DND-41 (cell line): ENCODE results near the gene SAXO1.

Experiments used
- EZH2 ChIP-seq: IDR thresholded peaks from 3 replicates; pipeline ENCODE4 v1.6.1; 2012; ENCODE audit warnings: borderline replicate concordance, low read depth, mild to moderate bottlenecking, moderate library complexity, low read length, inconsistent platforms; ENCODE audit not compliant: severe bottlenecking
- TF ChIP-seq, protein P1 (sequence below): IDR thresholded peaks from 2 replicates; pipeline ENCODE4 v1.5.1; 2012; ENCODE audit warnings: borderline replicate concordance, low read length, moderate library complexity, mild to moderate bottlenecking; ENCODE audit not compliant: poor library complexity, severe bottlenecking; ENCODE audit errors: extremely low read depth

DNA sequence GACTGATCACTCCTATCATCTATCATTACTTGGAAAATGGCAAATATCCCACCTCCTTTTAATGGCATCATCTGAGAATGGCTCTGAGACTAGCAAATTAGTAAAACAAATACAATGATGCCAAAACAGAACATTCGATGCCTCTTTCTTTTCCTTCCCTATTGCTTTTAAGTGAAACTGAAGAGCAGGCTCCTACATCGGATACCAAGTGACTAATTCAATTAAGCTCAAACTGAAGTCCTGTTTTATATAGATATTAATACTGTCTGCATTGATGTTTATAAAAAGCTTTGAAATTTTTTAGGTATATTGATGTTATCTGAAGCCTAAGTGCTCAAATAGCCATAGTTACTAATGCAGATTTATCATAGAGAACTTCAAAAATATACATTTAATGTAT is 43.9 kb downstream of the SAXO1 start:
- TF ChIP-seq, protein P1, sequence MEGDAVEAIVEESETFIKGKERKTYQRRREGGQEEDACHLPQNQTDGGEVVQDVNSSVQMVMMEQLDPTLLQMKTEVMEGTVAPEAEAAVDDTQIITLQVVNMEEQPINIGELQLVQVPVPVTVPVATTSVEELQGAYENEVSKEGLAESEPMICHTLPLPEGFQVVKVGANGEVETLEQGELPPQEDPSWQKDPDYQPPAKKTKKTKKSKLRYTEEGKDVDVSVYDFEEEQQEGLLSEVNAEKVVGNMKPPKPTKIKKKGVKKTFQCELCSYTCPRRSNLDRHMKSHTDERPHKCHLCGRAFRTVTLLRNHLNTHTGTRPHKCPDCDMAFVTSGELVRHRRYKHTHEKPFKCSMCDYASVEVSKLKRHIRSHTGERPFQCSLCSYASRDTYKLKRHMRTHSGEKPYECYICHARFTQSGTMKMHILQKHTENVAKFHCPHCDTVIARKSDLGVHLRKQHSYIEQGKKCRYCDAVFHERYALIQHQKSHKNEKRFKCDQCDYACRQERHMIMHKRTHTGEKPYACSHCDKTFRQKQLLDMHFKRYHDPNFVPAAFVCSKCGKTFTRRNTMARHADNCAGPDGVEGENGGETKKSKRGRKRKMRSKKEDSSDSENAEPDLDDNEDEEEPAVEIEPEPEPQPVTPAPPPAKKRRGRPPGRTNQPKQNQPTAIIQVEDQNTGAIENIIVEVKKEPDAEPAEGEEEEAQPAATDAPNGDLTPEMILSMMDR: no peak
- no peak for TF ChIP-seq EZH2
